Measurements from ENCODE around the gene RTN4R.

- TF ChIP-seq CTCF (IDR thresholded peaks at IDR 0.05; ENCODE audit: borderline replicate concordance, extremely low read depth, low read length, poor library complexity, severe bottlenecking) (no peak), EZH2 (IDR thresholded peaks at IDR 0.05; ENCODE audit: borderline replicate concordance, low read depth, low read length, severe bottlenecking) (no peak)
These were observed 76.3 kb downstream of the RTN4R start for GRCh38 chr22:20191803-20192202.

Measured in DND-41 (cell line).